HepG2 (cell line): ENCODE data around the gene C1orf226. TPM values are rescaled to one million over a fixed set of nuclear protein-coding genes. Genes with fewer than 3 reads are reported as not detected.

Experiments used
- FOXM1 ChIP-seq: sonication (generic); formaldehyde crosslinking; IDR thresholded peaks from 2 replicates; pipeline ENCODE4 v1.5.0; 2020; ENCODE audit warnings: missing genetic modification reagents
- MTF2 ChIP-seq: sonication (generic); formaldehyde crosslinking; IDR thresholded peaks from 2 replicates; pipeline ENCODE4 v1.5.0; 2020; ENCODE audit warnings: missing genetic modification reagents, borderline replicate concordance
- RAD21 ChIP-seq: fragments of 450-650 bp; formaldehyde crosslinking; IDR thresholded peaks from 2 replicates; pipeline ENCODE4 v1.5.0; 2020; ENCODE audit warnings: mild to moderate bottlenecking
- SMARCC2 ChIP-seq: fragments of 450-650 bp; IDR thresholded peaks from 2 replicates; pipeline ENCODE4 v1.6.1; 2017; ENCODE audit warnings: antibody characterized with exemption, mild to moderate bottlenecking
- SNAPC2 ChIP-seq: sonication (generic); formaldehyde crosslinking; IDR thresholded peaks from 2 replicates; pipeline ENCODE4 v1.8.1; 2022; ENCODE audit warnings: mild to moderate bottlenecking, missing genetic modification reagents
- SOX5 ChIP-seq: IDR thresholded peaks from 2 replicates; pipeline ENCODE4 v1.6.1; 2016; ENCODE audit warnings: borderline replicate concordance
- ZBTB1 ChIP-seq: sonication (generic); formaldehyde crosslinking; IDR thresholded peaks from 2 replicates; pipeline ENCODE4 v1.4.0; 2020; ENCODE audit warnings: missing genetic modification reagents, borderline replicate concordance
- ZNF180 ChIP-seq: sonication (generic); formaldehyde crosslinking; IDR thresholded peaks from 2 replicates; pipeline ENCODE4 v1.4.0; 2020; ENCODE audit warnings: low read depth, missing genetic modification reagents, borderline replicate concordance
- polyA plus RNA-seq, 8 experiments: library from polyadenylated mRNA; depleted of rRNA in 3 of 8; stranded (reverse) in 7 of 8; unstranded in 1 of 8; fragments of >200 nt; fragmentation: Illumina TruSeq in 4 of 8; extraction: Trizol in 4 of 8; gene quantifications; 2 replicates each; pipeline versions ENCODE4 v1.2.1 to v1.2.3, GENCODE V29; 2011 to 2016; ENCODE audit warnings: low read depth in 4 of 8, missing spikeins in 1 of 8, mixed read lengths in 1 of 8; ENCODE audit not compliant: insufficient read depth in 1 of 8
- total RNA-seq, 5 experiments: library from RNA; depleted of rRNA; stranded (reverse); fragments of >200 nt; fragmentation: Illumina TruSeq; extraction: Trizol; gene quantifications; 2 replicates each; pipeline ENCODE4 v1.2.3, GENCODE V29; 2016; ENCODE audit warnings: low read depth in 1 of 5
- TF ChIP-seq, protein P1 (sequence below): sonication (generic); formaldehyde crosslinking; IDR thresholded peaks from 2 replicates; pipeline ENCODE4 v1.5.1; 2020; ENCODE audit warnings: missing genetic modification reagents, mild to moderate bottlenecking, borderline replicate concordance

C1orf226 gene
- total and polyA plus RNA-seq, 2 of the 13 experiments (the other 11 are each of a cell fraction or from before 2014, with no cell fraction given), result 4.7 to 4.9 TPM

DNA sequence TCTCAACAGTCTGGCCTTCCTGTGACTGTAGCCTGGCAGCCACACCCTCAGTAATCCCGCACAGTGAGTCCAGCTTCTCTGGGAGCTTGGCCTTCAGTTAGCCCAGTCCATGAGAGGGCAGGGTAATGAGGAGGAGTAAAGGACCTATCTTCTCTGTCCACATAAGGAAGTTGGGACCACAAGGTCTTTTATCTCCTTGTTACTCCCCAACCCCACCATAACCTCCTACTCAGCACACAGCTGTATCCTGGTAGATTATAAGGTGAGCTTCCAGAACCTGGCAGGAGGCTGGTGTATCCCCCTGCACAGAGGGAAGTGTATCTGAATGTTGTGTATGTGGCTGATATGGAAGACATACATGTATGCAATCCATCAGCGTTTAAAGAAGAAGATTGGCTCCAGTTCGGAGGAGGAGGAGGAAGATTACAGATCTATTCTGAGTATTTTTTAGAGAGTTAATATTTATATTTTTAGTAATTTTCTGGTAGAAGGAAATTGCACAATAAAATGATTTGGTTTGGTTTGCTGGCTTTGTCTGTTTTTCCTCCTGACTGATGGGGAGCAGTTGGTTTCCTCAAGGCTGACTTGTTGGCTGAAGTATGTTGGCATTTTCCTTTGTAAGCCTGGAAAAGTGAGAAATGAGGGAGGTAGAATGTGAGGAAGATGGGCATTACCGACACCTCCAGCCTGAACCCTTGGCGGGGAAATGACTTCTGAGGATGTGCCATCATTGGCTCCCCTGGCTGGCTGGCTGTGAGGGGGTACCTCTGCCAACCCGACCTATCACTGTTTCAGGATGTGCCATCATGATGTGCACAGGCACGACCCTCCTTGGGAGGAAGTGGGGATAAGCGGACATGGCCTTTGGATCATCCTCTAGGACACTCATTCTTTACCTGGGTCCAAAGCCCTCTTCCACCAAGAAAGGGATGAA is 5.0 kb downstream of the C1orf226 start (continued):
- TF ChIP-seq, protein P1, sequence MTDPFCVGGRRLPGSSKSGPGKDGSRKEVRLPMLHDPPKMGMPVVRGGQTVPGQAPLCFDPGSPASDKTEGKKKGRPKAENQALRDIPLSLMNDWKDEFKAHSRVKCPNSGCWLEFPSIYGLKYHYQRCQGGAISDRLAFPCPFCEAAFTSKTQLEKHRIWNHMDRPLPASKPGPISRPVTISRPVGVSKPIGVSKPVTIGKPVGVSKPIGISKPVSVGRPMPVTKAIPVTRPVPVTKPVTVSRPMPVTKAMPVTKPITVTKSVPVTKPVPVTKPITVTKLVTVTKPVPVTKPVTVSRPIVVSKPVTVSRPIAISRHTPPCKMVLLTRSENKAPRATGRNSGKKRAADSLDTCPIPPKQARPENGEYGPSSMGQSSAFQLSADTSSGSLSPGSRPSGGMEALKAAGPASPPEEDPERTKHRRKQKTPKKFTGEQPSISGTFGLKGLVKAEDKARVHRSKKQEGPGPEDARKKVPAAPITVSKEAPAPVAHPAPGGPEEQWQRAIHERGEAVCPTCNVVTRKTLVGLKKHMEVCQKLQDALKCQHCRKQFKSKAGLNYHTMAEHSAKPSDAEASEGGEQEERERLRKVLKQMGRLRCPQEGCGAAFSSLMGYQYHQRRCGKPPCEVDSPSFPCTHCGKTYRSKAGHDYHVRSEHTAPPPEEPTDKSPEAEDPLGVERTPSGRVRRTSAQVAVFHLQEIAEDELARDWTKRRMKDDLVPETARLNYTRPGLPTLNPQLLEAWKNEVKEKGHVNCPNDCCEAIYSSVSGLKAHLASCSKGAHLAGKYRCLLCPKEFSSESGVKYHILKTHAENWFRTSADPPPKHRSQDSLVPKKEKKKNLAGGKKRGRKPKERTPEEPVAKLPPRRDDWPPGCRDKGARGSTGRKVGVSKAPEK, result no peak
- TF ChIP-seq RAD21 (CRISPR knock-in tag), result no peak
- no peak for TF ChIP-seq SOX5 (CRISPR knock-in tag)
- TF ChIP-seq SNAPC2 (CRISPR knock-in tag), result no peak
- no peak for TF ChIP-seq ZBTB1 (CRISPR knock-in tag)
- no peak for TF ChIP-seq ZNF180 (CRISPR knock-in tag)
- no peak for TF ChIP-seq SMARCC2
- TF ChIP-seq FOXM1 (CRISPR knock-in tag), result no peak
- TF ChIP-seq MTF2 (CRISPR knock-in tag), result no peak
